K562 (cell line): Measurements from ENCODE around the gene CFAP54. TPM values are rescaled to one million over a fixed set of nuclear protein-coding genes. Genes with fewer than 3 reads are reported as not detected.

Source experiments
- ATAC-seq: fragments of 200-7000 bp; cut with Tn5 transposase; 3 replicates; pipeline ENCODE4 v1.9.1; 2020; ENCODE audit warnings: moderate library complexity
- BruUV-seq: library from RNA; stranded (reverse); fragments of 400-500 nt; replicated peaks from 2 replicates; lab custom pipeline; 2021; lab: Mats Ljungman, UMichigan
- CTCF ChIA-PET: fragments of 300-600 bp; formaldehyde crosslinking; extraction: SDS; loops from one replicate; lab custom pipeline; 2021; ENCODE audit warnings: low intra/inter-chr PET ratio; lab: Yijun Ruan, JAX
- POLR2A ChIA-PET: fragments of 300-600, 350-650 bp; sonication (Branson Sonifier 250); formaldehyde crosslinking; extraction: SDS; loops from one replicate; lab custom pipeline; 2021; ENCODE audit warnings: antibody characterized with exemption, inconsistent platforms; lab: Yijun Ruan, JAX
- DNase-seq, 4 experiments: peaks; one replicate each; pipeline versions ENCODE4 v3.0.0 to v3.0.0-alpha.2; 2011 to 2018; ENCODE audit warnings: low spot score in 3 of 4, mixed read lengths in 3 of 4; ENCODE audit errors: extremely low read depth in 1 of 4
- FAIRE-seq: peaks from 2 replicates; lab custom pipeline; 2011; peaks lifted over from hg19 to GRCh38; lab: Jason Lieb, UNC
- H2AFZ ChIP-seq: 2 replicates; pipeline ENCODE4 v1.6.0; 2011; ENCODE audit warnings: low read depth, low read length, control low read depth, inconsistent platforms
- H3K27ac ChIP-seq: fragments of 200-600 bp; 3 replicates; pipeline ENCODE4 v1.8.0; 2011; ENCODE audit warnings: low read depth, mild to moderate bottlenecking, control low read depth, inconsistent platforms, low read length, moderate library complexity, mixed read lengths; ENCODE audit errors: extremely low read depth
- H3K27me3 ChIP-seq, 2 experiments: fragments of 300-600 bp in 1 of 2; 2 replicates in 1 of 2; 3 replicates in 1 of 2; pipeline versions ENCODE4 v1.6.0 to v1.8.0; 2011; ENCODE audit warnings: inconsistent platforms in 2 of 2, low read length in 2 of 2, mild to moderate bottlenecking in 1 of 2, mixed read lengths in 1 of 2, moderate library complexity in 1 of 2; ENCODE audit not compliant: control insufficient read depth in 2 of 2, insufficient read depth in 2 of 2
- H3K36me3 ChIP-seq: fragments of 300-600 bp; 3 replicates; pipeline ENCODE4 v1.8.0; 2011; ENCODE audit warnings: mild to moderate bottlenecking, low read length, inconsistent platforms; ENCODE audit not compliant: control insufficient read depth, insufficient read depth
- H3K4me1 ChIP-seq, 2 experiments: fragments of 200-600 bp in 1 of 2; replicated peaks in 1 of 2; 2 replicates in 1 of 2; 3 replicates in 1 of 2; pipeline versions ENCODE4 v1.5.1 to v1.8.0; 2011; ENCODE audit warnings: inconsistent platforms in 2 of 2, low read length in 2 of 2, mild to moderate bottlenecking in 1 of 2, mixed read lengths in 1 of 2, moderate library complexity in 1 of 2; ENCODE audit not compliant: control insufficient read depth in 2 of 2, insufficient read depth in 2 of 2
- H3K4me2 ChIP-seq: 2 replicates; pipeline ENCODE4 v1.6.1; 2011; ENCODE audit warnings: low read length, control low read depth, inconsistent platforms, mixed read lengths; ENCODE audit not compliant: insufficient read depth
- H3K4me3 ChIP-seq: fragments of 200-600 bp; sonication (generic), shearing (Covaris generic); 2 replicates; pipeline ENCODE4 v1.5.1; 2016; ENCODE audit warnings: control low read depth, inconsistent platforms
- H3K79me2 ChIP-seq: fragments of 200-600 bp; 3 replicates; pipeline ENCODE4 v1.8.0; 2011; ENCODE audit warnings: low read length, inconsistent platforms; ENCODE audit not compliant: control insufficient read depth, insufficient read depth
- H3K9ac ChIP-seq, 2 experiments: 2 replicates each; pipeline versions ENCODE4 v1.6.0 to v1.6.1; 2011; ENCODE audit warnings: low read depth in 2 of 2, low read length in 2 of 2, control low read depth in 1 of 2, inconsistent platforms in 1 of 2, mild to moderate bottlenecking in 1 of 2, mixed read lengths in 1 of 2; ENCODE audit not compliant: insufficient read depth in 1 of 2
- H3K9me1 ChIP-seq: one replicate; pipeline ENCODE4 v1.6.0; 2011; ENCODE audit warnings: inconsistent platforms, mild to moderate bottlenecking, low read length, moderate library complexity; ENCODE audit not compliant: control insufficient read depth, insufficient read depth
- H3K9me3 ChIP-seq: replicated peaks from 2 replicates; pipeline ENCODE4 v1.5.1; 2011; ENCODE audit warnings: low read depth, low read length, inconsistent platforms; ENCODE audit not compliant: control insufficient read depth, insufficient read depth
- H4K20me1 ChIP-seq: replicated peaks from 2 replicates; pipeline ENCODE4 v1.6.1; 2011; ENCODE audit warnings: low read length, inconsistent platforms, mixed read lengths; ENCODE audit not compliant: control insufficient read depth, insufficient read depth
- ATF3 ChIP-seq, 2 experiments: fragments of 450-650 bp in 1 of 2; sonication (generic) in 1 of 2; formaldehyde crosslinking in 1 of 2; IDR thresholded peaks in 1 of 2; conservative IDR thresholded peaks in 1 of 2; 2 replicates each; pipeline versions ENCODE4 v1.6.1 to v1.8.1; 2016 to 2023; ENCODE audit warnings: mild to moderate bottlenecking in 2 of 2, moderate library complexity in 2 of 2, inconsistent platforms in 1 of 2, missing genetic modification reagents in 1 of 2
- BRF2 ChIP-seq: IDR thresholded peaks from 3 replicates; pipeline ENCODE4 v1.6.1; 2011; ENCODE audit warnings: borderline replicate concordance, mild to moderate bottlenecking; ENCODE audit not compliant: insufficient read length, insufficient read depth
- CREBBP ChIP-seq: IDR thresholded peaks from one replicate; pipeline ENCODE4 v1.6.1; 2012; ENCODE audit warnings: low read depth, mild to moderate bottlenecking, control low read depth, inconsistent platforms, low read length
- CSDE1 ChIP-seq, 2 experiments: fragments of 450-650 bp; IDR thresholded peaks; 2 replicates each; pipeline ENCODE4 v1.6.1; 2016; ENCODE audit warnings: mild to moderate bottlenecking in 1 of 2
- CTCF ChIP-seq, 3 experiments: IDR thresholded peaks in 2 of 3; conservative IDR thresholded peaks in 1 of 3; 2 replicates each; pipeline ENCODE4 v1.5.1; 2011 to 2012; ENCODE audit warnings: low read length in 3 of 3, mild to moderate bottlenecking in 3 of 3, control low read depth in 2 of 3, improper control_type of control experiment in 1 of 3, inconsistent platforms in 1 of 3, low read depth in 1 of 3, mixed read lengths in 1 of 3, moderate library complexity in 1 of 3; ENCODE audit not compliant: insufficient read depth in 2 of 3
- DNMT1 ChIP-seq: fragments of 450-650 bp; IDR thresholded peaks from 2 replicates; pipeline ENCODE4 v1.6.1; 2016; ENCODE audit warnings: antibody characterized with exemption, mild to moderate bottlenecking
- ILF3 ChIP-seq: fragments of 450-650 bp; IDR thresholded peaks from 2 replicates; pipeline ENCODE4 v1.6.1; 2018; ENCODE audit warnings: antibody characterized with exemption, mild to moderate bottlenecking, moderate library complexity, borderline replicate concordance
- KAT7 ChIP-seq: sonication (generic); formaldehyde crosslinking; IDR thresholded peaks from 2 replicates; pipeline ENCODE4 v1.8.0; 2022; ENCODE audit warnings: missing genetic modification reagents, mild to moderate bottlenecking, borderline replicate concordance
- NBN ChIP-seq: fragments of 450-650 bp; IDR thresholded peaks from 2 replicates; pipeline ENCODE4 v1.6.1; 2016; ENCODE audit warnings: low read depth, mild to moderate bottlenecking
- RBM25 ChIP-seq: fragments of 200-400 bp; formaldehyde crosslinking; IDR thresholded peaks from 2 replicates; pipeline ENCODE4 v1.6.1; 2018; ENCODE audit warnings: low read length, low read depth, moderate library complexity; ENCODE audit not compliant: severe bottlenecking
- SOX6 ChIP-seq: fragments of 450-650 bp; IDR thresholded peaks from 2 replicates; pipeline ENCODE4 v1.6.1; 2014; ENCODE audit warnings: mild to moderate bottlenecking
- TAF15 ChIP-seq: fragments of 200-400 bp; formaldehyde crosslinking; IDR thresholded peaks from 2 replicates; pipeline ENCODE4 v1.6.1; 2017; ENCODE audit warnings: mild to moderate bottlenecking, low read depth, low read length, moderate library complexity
- ZBTB1 ChIP-seq: sonication (generic); formaldehyde crosslinking; IDR thresholded peaks from 2 replicates; pipeline ENCODE4 v1.8.1; 2023; ENCODE audit warnings: missing genetic modification reagents, low read depth, mild to moderate bottlenecking, borderline replicate concordance
- ZNF280A ChIP-seq: fragments of 450-650 bp; IDR thresholded peaks from 2 replicates; pipeline ENCODE4 v1.6.1; 2018; ENCODE audit warnings: mild to moderate bottlenecking, low read depth; ENCODE audit not compliant: partially characterized antibody
- ZNF551 ChIP-seq: fragments of 250-450 bp; sonication (Bioruptor Pico); IDR thresholded peaks from 2 replicates; pipeline ENCODE4 v1.5.0; 2021; ENCODE audit warnings: mild to moderate bottlenecking, moderate library complexity
- ZNF584 ChIP-seq: fragments of 200-800 bp; sonication (Bioruptor generic); IDR thresholded peaks from 2 replicates; pipeline ENCODE4 v1.6.1; 2016; ENCODE audit warnings: low read depth, mild to moderate bottlenecking, missing genetic modification characterization, missing compliant biosample characterization
- ZSCAN32 ChIP-seq: fragments of 450-650 bp; formaldehyde crosslinking; IDR thresholded peaks from 2 replicates; pipeline ENCODE4 v1.4.0; 2020; ENCODE audit warnings: mild to moderate bottlenecking, moderate library complexity
- ZZZ3 ChIP-seq: fragments of 450-650 bp; IDR thresholded peaks from 2 replicates; pipeline ENCODE4 v1.6.1; 2016; ENCODE audit warnings: antibody characterized with exemption, mild to moderate bottlenecking, moderate library complexity
- WGBS: fragments of 100-300 bp; shearing (Covaris generic); methylation state at CpG from one replicate; pipeline ENCODE4 v1.1.6; 2016; ENCODE audit warnings: low coverage, mixed read lengths; ENCODE audit not compliant: insufficient coverage; ENCODE audit errors: missing lambda C conversion rate; 5-methylcytosine and 5-hydroxymethylcytosine counted together
- in situ Hi-C: fragments of 300-500 bp; cut with MboI; formaldehyde crosslinking; loops from 4 replicates; pipeline ENCODE4 v1.15.0; 2018; ENCODE audit warnings: inconsistent platforms, mixed read lengths
- intact Hi-C: fragments of 100-400 bp; cut with micrococcal nuclease; formaldehyde crosslinking; loops from 2 replicates; pipeline ENCODE4 v1.14.2; 2022
- polyA plus RNA-seq, 8 experiments: library from polyadenylated mRNA; depleted of rRNA in 4 of 8; stranded (reverse) in 5 of 8; unstranded in 3 of 8; fragments of >200 nt; fragmentation: Nextera tagmentation in 2 of 8; fragmentation: Illumina TruSeq in 1 of 8; extraction: Ambion mirVana in 2 of 8; extraction: Trizol in 1 of 8; gene quantifications; 2 replicates each; pipeline versions ENCODE4 v1.2.1 to v1.2.3, GENCODE V29; 2011 to 2014; ENCODE audit warnings: inconsistent platforms in 1 of 8, missing spikeins in 1 of 8
- total RNA-seq, 7 experiments: library from RNA; depleted of rRNA in 6 of 7; stranded (reverse); fragments of >200 nt in 6 of 7; fragmentation: Illumina TruSeq in 2 of 7; extraction: Trizol in 2 of 7; gene quantifications; 2 replicates each; pipeline versions ENCODE4 v1.2.1 to v1.2.3, GENCODE V29; 2011 to 2021; ENCODE audit warnings: low replicate concordance in 1 of 7

The CFAP54 gene
- total and polyA plus RNA-seq, 9 of the 15 experiments (the other 6 are each of a cell fraction or from before 2014, with no cell fraction given), result 0.03 to 0.23 (median 0.10) TPM; not detected in 3

- Histone ChIP-seq H3K27ac (no peak overlapping the region), H3K79me2 (no peaks in the 10 kb centered on the region), H3K4me2 (no peak overlapping the region), H3K9me3 (0 out of 2 replicates have a peak, but pooled peaks cover 2% of the 10 kb centered on the region), H3K4me3 (no peak overlapping the region), H2AFZ (no peak overlapping the region), H3K4me1 (no peaks in the 10 kb centered on the region), H3K27me3 (no peaks in the 10 kb centered on the region), H4K20me1 (no peaks in the 10 kb centered on the region), H3K36me3 (no peaks in the 10 kb centered on the region), H3K9ac (no peak overlapping the region), H3K9me1 (no peaks in the 10 kb centered on the region)
- TF ChIP-seq ZBTB1 (CRISPR knock-in tag) (no peak), CSDE1 (IDR thresholded peaks at IDR 0.05) (no peak), RBM25 (no peak), TAF15 (no peak), ILF3 (no peak), CTCF (IDR thresholded peaks at IDR 0.05 in 2 of 3, conservative IDR thresholded peaks at IDR 0.05 in 1 of 3; ENCODE audit: insufficient read depth in 2 of 3, low read depth in 1 of 3, low read length in 3 of 3) (no peak), ZNF551 (CRISPR knock-in tag) (no peak), KAT7 (no peak), ZZZ3 (no peak), DNMT1 (no peak), NBN (no peak), SOX6 (no peak), ZNF280A (no peak), ZSCAN32 (CRISPR knock-in tag) (no peak), ZNF584 (CRISPR knock-in tag) (no peak), ATF3 (IDR thresholded peaks at IDR 0.05) (no peak), ATF3 (CRISPR knock-in tag; conservative IDR thresholded peaks at IDR 0.05) (no peak), CREBBP (no peak), BRF2 (no peak)
- DNase-seq (no peak), ATAC-seq (no peak), FAIRE-seq (no peak)
- WGBS, result 0% methylated on average over 3 of the region's 3 CpGs
- no TSS peak for BruUV-seq
- CTCF ChIA-PET, result no interaction called here
- in situ Hi-C loops, result no loop called here
- POLR2A ChIA-PET, result no interaction called here
- intact Hi-C loops, result no loop called here
These were observed 319.2 kb downstream of the CFAP54 start for GRCh38 chr12:96808587-96808986.
